Lung (tissue), 12 donors: ENCODE results near the gene XPNPEP1. TPM values are rescaled to one million over a fixed set of nuclear protein-coding genes. Genes with fewer than 3 reads are reported as not detected.
A peak's percentile ranks its signal among the peaks of the same experiment; 100 is the strongest.

ENCODE experiments used
- ATAC-seq: fragments of 200-7000 bp; cut with Tn5 transposase; one replicate; pipeline ENCODE4 v1.9.1; 2020; ENCODE audit warnings: moderate number of reproducible peaks; ENCODE audit not compliant: insufficient read depth, low FRiP score
- DNase-seq, 3 donors: peaks; one replicate each; pipeline ENCODE4 v3.0.0-alpha.2; 2013 to 2017
- H3K27ac ChIP-seq, 2 donors: one replicate each; pipeline ENCODE4 v1.5.1; 2013; ENCODE audit warnings: mild to moderate bottlenecking in 2 of 2, moderate library complexity in 2 of 2, control low read depth in 1 of 2, inconsistent platforms in 1 of 2, low read depth in 1 of 2, low read length in 1 of 2
- H3K27me3 ChIP-seq, 3 donors: one replicate each; pipeline ENCODE4 v1.5.1; 2013; ENCODE audit warnings: low read length in 2 of 3; ENCODE audit not compliant: control insufficient read depth in 3 of 3, insufficient read depth in 3 of 3
- H3K36me3 ChIP-seq, 4 donors: one replicate each; pipeline ENCODE4 v1.5.1; 2013; ENCODE audit warnings: low read length in 4 of 4, mild to moderate bottlenecking in 1 of 4, moderate library complexity in 1 of 4; ENCODE audit not compliant: control insufficient read depth in 4 of 4, insufficient read depth in 4 of 4
- H3K4me1 ChIP-seq, 5 donors: one replicate each; pipeline ENCODE4 v1.5.1; 2013; ENCODE audit warnings: low read length in 5 of 5, mild to moderate bottlenecking in 2 of 5, moderate library complexity in 1 of 5; ENCODE audit not compliant: control insufficient read depth in 5 of 5, insufficient read depth in 5 of 5
- H3K4me3 ChIP-seq: one replicate; pipeline ENCODE4 v1.5.1; 2013; ENCODE audit warnings: mild to moderate bottlenecking, control low read depth, moderate library complexity
- H3K9ac ChIP-seq, 2 donors: one replicate each; pipeline ENCODE4 v1.5.1; 2013; ENCODE audit warnings: low read length in 2 of 2, control low read depth in 1 of 2; ENCODE audit not compliant: insufficient read depth in 1 of 2
- H3K9me3 ChIP-seq, 4 donors: one replicate each; pipeline ENCODE4 v1.5.1; 2013; ENCODE audit warnings: low read length in 3 of 4, mild to moderate bottlenecking in 1 of 4, moderate library complexity in 1 of 4; ENCODE audit not compliant: control insufficient read depth in 4 of 4, insufficient read depth in 3 of 4
- CTCF ChIP-seq: IDR thresholded peaks from 2 replicates; pipeline ENCODE4 v1.5.1; 2012; ENCODE audit warnings: mild to moderate bottlenecking; ENCODE audit errors: control extremely low read depth, extremely low read depth
- WGBS, 2 donors: extraction: QIAGEN DNeasy Blood & Tissue Kit; methylation state at CpG; one replicate each; pipeline ENCODE4 v1.1.7; 2013; 5-methylcytosine and 5-hydroxymethylcytosine counted together
- polyA plus RNA-seq, 2 donors: library from polyadenylated mRNA; stranded (reverse); fragments of 200-250 nt; gene quantifications; one replicate each; pipeline ENCODE4 v1.2.1, GENCODE V29; 2013
- total RNA-seq, 2 donors: library from RNA; depleted of rRNA in 1 of 2; stranded (reverse); fragments of >200 nt in 1 of 2; gene quantifications; one replicate each; pipeline ENCODE4 v1.2.1, GENCODE V29; 2014 to 2021
- donor health status: control.
- donor health status: control.
- donor health status: Bipolar disorder and iron deficiency.
- donor health status: healthy.
- donor health status: DM: yes; HTN: yes; CAD: no.

XPNPEP1 gene
- total and polyA plus RNA-seq, 4 donors = 16.5 to 129 (median 48.4) TPM

- WGBS, 2 donors = 84 to 85% methylated on average over 8 of the region's 8 CpGs
- Histone ChIP-seq H3K9ac (no peak overlapping the region), H3K36me3 (peaks cover 28 to 68% (median 51%) of the 10 kb centered on the region in 4 donors), H3K4me1 (peaks cover 0 to 2% (median 0%) of the 10 kb centered on the region in 5 donors), H3K4me3 (no peak overlapping the region), H3K9me3 (peaks cover 0 to 8% (median 3%) of the 10 kb centered on the region in 4 donors), H3K27ac (no peak overlapping the region), H3K27me3 (no peaks in the 10 kb centered on the region)
- peak; percentile 57 to 71 (median 61) for DNase-seq
- no peak for ATAC-seq
- TF ChIP-seq CTCF = no peak
Observed at GRCh38 chr10:109866168-109866994, 56.9 kb downstream of the XPNPEP1 start.

GRCh38 chr10:109863775-109864174 lies 59.5 kb downstream of the XPNPEP1 start:
- DNase-seq (no peak), ATAC-seq (no peak)
- H3K36me3 ChIP-seq = peaks cover 16 to 51% (median 38%) of the 10 kb centered on the region in 4 donors
- H3K27ac ChIP-seq = no peak overlapping the region
- no peak overlapping the region for H3K4me3 ChIP-seq
- H3K9me3 ChIP-seq = peaks cover 0 to 8% (median 3%) of the 10 kb centered on the region in 4 donors
- TF ChIP-seq CTCF = no peak
- WGBS, 2 donors = 91 to 96% methylated on average over 2 of the region's 2 CpGs
- no peak overlapping the region for H3K9ac ChIP-seq
- peaks cover 0 to 2% (median 0%) of the 10 kb centered on the region in 5 donors for H3K4me1 ChIP-seq
- no peaks in the 10 kb centered on the region for H3K27me3 ChIP-seq

DNA sequence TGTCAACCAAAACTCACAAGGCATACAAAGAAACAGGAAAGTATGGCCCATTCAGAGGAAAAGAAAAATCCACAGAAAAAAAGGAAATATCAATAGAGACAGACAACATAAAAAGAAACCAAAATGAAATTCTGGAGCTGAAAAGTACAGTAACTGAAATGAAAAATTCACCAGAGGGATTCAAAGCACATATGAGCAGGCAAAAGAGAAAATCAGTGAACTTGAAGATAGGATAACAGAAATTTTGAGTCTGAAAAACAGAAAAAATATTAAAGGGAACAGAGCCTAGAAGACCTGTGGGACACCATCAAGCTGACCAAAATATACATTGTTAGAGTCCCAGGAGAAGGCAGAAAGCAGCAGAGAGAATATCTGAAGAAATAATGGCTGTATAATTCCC lies 60.6 kb downstream of the XPNPEP1 start:
- H3K36me3 ChIP-seq = peaks cover 13 to 44% (median 30%) of the 10 kb centered on the region in 4 donors

More for the DNA sequence above, 60.6 kb downstream of the XPNPEP1 start:
- no peak overlapping the region for H3K9ac ChIP-seq
- no peak overlapping the region for H3K4me3 ChIP-seq
- no peak for DNase-seq
- no peak for ATAC-seq
- peaks cover 0 to 8% (median 3%) of the 10 kb centered on the region in 4 donors for H3K9me3 ChIP-seq
- peaks cover 0 to 2% (median 0%) of the 10 kb centered on the region in 5 donors for H3K4me1 ChIP-seq
- no peak for TF ChIP-seq CTCF
- H3K27me3 ChIP-seq = no peaks in the 10 kb centered on the region
- no peak overlapping the region for H3K27ac ChIP-seq
